ENCODE measurements around the gene UPK1B.

- TF ChIP-seq POLR2A (IDR thresholded peaks at IDR 0.05; ENCODE audit: low read depth, low read length) (no peak), POLR2AphosphoS5 (IDR thresholded peaks at IDR 0.05; ENCODE audit: low read depth, low read length) (no peak), TAF1 (IDR thresholded peaks at IDR 0.05; ENCODE audit: borderline replicate concordance, low read depth, low read length) (no peak)
Observed at GRCh38 chr3:119191800-119192199, 18.4 kb downstream of the UPK1B start.

Data from GM12892 (cell line).